HepG2 (cell line): ENCODE data around the gene GMEB2. TPM values are rescaled to one million over a fixed set of nuclear protein-coding genes. Genes with fewer than 3 reads are reported as not detected.

Source experiments
- CEBPB ChIP-seq: IDR thresholded peaks from 2 replicates; pipeline ENCODE4 v1.6.1; 2011; ENCODE audit warnings: low read depth, low read length, improper control_type of control experiment, borderline replicate concordance
- HNRNPLL ChIP-seq: fragments of 200-400 bp; formaldehyde crosslinking; IDR thresholded peaks from 2 replicates; pipeline ENCODE4 v1.6.1; 2017; ENCODE audit warnings: mild to moderate bottlenecking, low read depth, low read length; ENCODE audit not compliant: poor library complexity, severe bottlenecking
- HOXD1 ChIP-seq: sonication (generic); formaldehyde crosslinking; IDR thresholded peaks from 2 replicates; pipeline ENCODE4 v1.5.0; 2020; ENCODE audit warnings: missing genetic modification reagents
- ISL2 ChIP-seq: sonication (generic); formaldehyde crosslinking; IDR thresholded peaks from 2 replicates; pipeline ENCODE4 v1.5.0; 2020; ENCODE audit warnings: missing genetic modification reagents
- KDM6A ChIP-seq: IDR thresholded peaks from 2 replicates; pipeline ENCODE4 v1.6.1; 2016; ENCODE audit warnings: low read depth
- MBNL3 ChIP-seq: fragments of 250-450 bp; sonication (Bioruptor Pico); conservative IDR thresholded peaks from 2 replicates; pipeline ENCODE4 v1.8.0; 2022; ENCODE audit warnings: mild to moderate bottlenecking, inconsistent platforms
- MYC ChIP-seq: sonication (generic); formaldehyde crosslinking; IDR thresholded peaks from 2 replicates; pipeline ENCODE4 v1.9.0; 2021; ENCODE audit warnings: missing genetic modification reagents, borderline replicate concordance
- NFE2 ChIP-seq: sonication (generic); formaldehyde crosslinking; IDR thresholded peaks from 2 replicates; pipeline ENCODE4 v1.4.0; 2020; ENCODE audit warnings: missing genetic modification reagents
- PAF1 ChIP-seq: IDR thresholded peaks from 2 replicates; pipeline ENCODE4 v1.6.1; 2016; ENCODE audit warnings: missing genetic modification reagents, missing compliant biosample characterization
- POGZ ChIP-seq: sonication (generic); formaldehyde crosslinking; IDR thresholded peaks from 2 replicates; pipeline ENCODE4 v1.4.0; 2020; ENCODE audit warnings: mild to moderate bottlenecking, missing genetic modification reagents
- PRPF4 ChIP-seq: fragments of 200-400 bp; formaldehyde crosslinking; IDR thresholded peaks from 2 replicates; pipeline ENCODE4 v1.6.1; 2016; ENCODE audit warnings: low read length, low read depth; ENCODE audit not compliant: poor library complexity, severe bottlenecking
- RFX3 ChIP-seq: IDR thresholded peaks from 2 replicates; pipeline ENCODE4 v1.6.1; 2016; ENCODE audit warnings: missing biosample characterization, missing genetic modification reagents
- SETDB1 ChIP-seq: sonication (generic); formaldehyde crosslinking; IDR thresholded peaks from 2 replicates; pipeline ENCODE4 v1.5.1; 2020; ENCODE audit warnings: missing genetic modification reagents, mild to moderate bottlenecking, borderline replicate concordance
- TAF15 ChIP-seq: fragments of 200-400 bp; formaldehyde crosslinking; IDR thresholded peaks from one replicate; pipeline ENCODE4 v1.6.1; 2018; ENCODE audit warnings: mild to moderate bottlenecking, low read depth, low read length; ENCODE audit not compliant: poor library complexity, severe bottlenecking
- XBP1 ChIP-seq: sonication (generic); formaldehyde crosslinking; IDR thresholded peaks from 2 replicates; pipeline ENCODE4 v1.5.0; 2020; ENCODE audit warnings: missing genetic modification reagents
- YEATS2 ChIP-seq: sonication (generic); formaldehyde crosslinking; IDR thresholded peaks from 2 replicates; pipeline ENCODE4 v1.4.0; 2020; ENCODE audit warnings: missing genetic modification reagents, borderline replicate concordance
- ZNF101 ChIP-seq: sonication (generic); formaldehyde crosslinking; IDR thresholded peaks from 2 replicates; pipeline ENCODE4 v1.4.0; 2020; ENCODE audit warnings: mild to moderate bottlenecking, low read depth, missing genetic modification reagents, borderline replicate concordance
- ZNF251 ChIP-seq: sonication (generic); formaldehyde crosslinking; IDR thresholded peaks from 2 replicates; pipeline ENCODE4 v1.9.0; 2021; ENCODE audit warnings: mild to moderate bottlenecking, missing genetic modification reagents
- ZNF3 ChIP-seq: IDR thresholded peaks from 2 replicates; pipeline ENCODE4 v1.7.0; 2017; ENCODE audit warnings: inconsistent platforms
- ZNF563 ChIP-seq: sonication (generic); formaldehyde crosslinking; IDR thresholded peaks from 2 replicates; pipeline ENCODE4 v1.8.0; 2022; ENCODE audit warnings: mild to moderate bottlenecking, moderate library complexity, missing genetic modification reagents
- ZNF607 ChIP-seq: sonication (generic); formaldehyde crosslinking; IDR thresholded peaks from 2 replicates; pipeline ENCODE4 v1.5.1; 2020; ENCODE audit warnings: missing genetic modification reagents, mild to moderate bottlenecking, borderline replicate concordance
- ZNF773 ChIP-seq: sonication (generic); formaldehyde crosslinking; IDR thresholded peaks from 2 replicates; pipeline ENCODE4 v1.4.0; 2020; ENCODE audit warnings: missing genetic modification reagents, borderline replicate concordance
- ZSCAN20 ChIP-seq: sonication (generic); formaldehyde crosslinking; IDR thresholded peaks from 2 replicates; pipeline ENCODE4 v1.4.0; 2020; ENCODE audit warnings: missing genetic modification reagents, mild to moderate bottlenecking, borderline replicate concordance
- polyA plus RNA-seq, 8 experiments: library from polyadenylated mRNA; depleted of rRNA in 3 of 8; stranded (reverse) in 7 of 8; unstranded in 1 of 8; fragments of >200 nt; fragmentation: Illumina TruSeq in 4 of 8; extraction: Trizol in 4 of 8; gene quantifications; 2 replicates each; pipeline versions ENCODE4 v1.2.1 to v1.2.3, GENCODE V29; 2011 to 2016; ENCODE audit warnings: low read depth in 4 of 8, missing spikeins in 1 of 8, mixed read lengths in 1 of 8; ENCODE audit not compliant: insufficient read depth in 1 of 8
- total RNA-seq, 5 experiments: library from RNA; depleted of rRNA; stranded (reverse); fragments of >200 nt; fragmentation: Illumina TruSeq; extraction: Trizol; gene quantifications; 2 replicates each; pipeline ENCODE4 v1.2.3, GENCODE V29; 2016; ENCODE audit warnings: low read depth in 1 of 5
- TF ChIP-seq, protein P1 (sequence below): IDR thresholded peaks from 2 replicates; pipeline ENCODE4 v1.6.1; 2016; ENCODE audit warnings: low read depth, borderline replicate concordance
- TF ChIP-seq, protein P2 (sequence below): sonication (generic); formaldehyde crosslinking; IDR thresholded peaks from 2 replicates; pipeline ENCODE4 v1.8.0; 2022; ENCODE audit warnings: mild to moderate bottlenecking, missing genetic modification reagents; ENCODE audit not compliant: insufficient replicate concordance
- TF ChIP-seq, protein P3 (sequence below): sonication (generic); formaldehyde crosslinking; IDR thresholded peaks from 2 replicates; pipeline ENCODE4 v1.5.0; 2020; ENCODE audit warnings: missing genetic modification reagents
- TF ChIP-seq, protein P4 (sequence below): sonication (generic); formaldehyde crosslinking; IDR thresholded peaks from 2 replicates; pipeline ENCODE4 v1.8.1; 2023; ENCODE audit warnings: missing genetic modification reagents, mild to moderate bottlenecking, borderline replicate concordance

The GMEB2 gene
- total and polyA plus RNA-seq, 2 of the 13 experiments (the other 11 are each of a cell fraction or from before 2014, with no cell fraction given), result 10.6 to 12.4 TPM

DNA sequence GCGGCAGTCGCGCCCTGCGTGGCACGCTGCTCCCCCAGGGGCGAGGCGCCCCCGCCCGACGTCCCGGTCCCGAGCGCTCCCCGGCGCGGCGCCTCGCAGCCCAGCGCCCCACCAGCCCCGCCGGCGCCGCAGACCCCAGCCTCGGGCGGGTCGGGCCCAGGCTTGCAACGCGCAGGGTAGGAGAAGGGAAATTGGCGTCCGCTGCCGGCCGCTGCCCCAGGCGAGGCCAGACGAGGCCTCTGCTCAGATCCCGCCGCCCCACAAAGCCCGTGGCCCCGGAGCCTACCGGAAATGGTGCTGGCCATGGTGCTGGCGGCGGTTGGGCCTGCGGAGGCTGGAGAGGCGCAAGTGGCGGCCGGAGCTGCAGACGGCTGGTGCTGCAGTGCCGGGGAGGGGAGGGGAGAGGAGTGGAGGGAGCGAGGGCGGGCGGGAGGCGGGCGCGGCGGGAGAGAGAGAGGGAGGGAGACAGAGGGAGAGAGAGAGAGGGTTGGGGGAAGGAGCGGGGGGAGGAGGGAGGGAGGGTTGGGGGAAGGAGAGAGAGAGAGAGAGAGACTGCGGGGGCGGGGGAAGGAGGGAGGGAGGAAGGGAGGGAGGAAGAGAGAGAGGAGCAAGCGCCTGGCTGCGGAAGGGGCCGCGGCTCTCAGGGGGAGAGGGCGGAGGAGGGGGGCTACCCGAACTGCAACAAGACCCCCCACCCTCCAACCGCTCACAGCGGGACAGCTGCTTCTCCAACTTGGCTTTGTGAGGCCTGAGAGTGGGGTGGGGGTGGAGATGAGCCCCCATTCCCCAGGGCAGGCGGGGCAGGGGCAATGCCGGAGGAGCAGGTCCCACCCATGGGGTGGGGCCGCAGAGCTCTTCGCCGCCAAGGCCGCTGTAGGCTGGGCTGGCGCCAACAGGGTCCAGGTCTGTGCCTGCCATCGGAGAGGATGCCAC is 26.4 kb upstream of the GMEB2 start, which contains the start of gene STMN3 (continued):
- peak; percentile 91 for TF ChIP-seq YEATS2 (CRISPR knock-in tag)
- TF ChIP-seq HOXD1, result peak; percentile 98
- peak; percentile 98 for TF ChIP-seq ZSCAN20 (CRISPR knock-in tag)
- peak; percentile 97 for TF ChIP-seq ZNF563 (CRISPR knock-in tag)
- TF ChIP-seq KDM6A, result peak; percentile 76; the same call in 1 of the 2 replicates
- peak; percentile 84 for TF ChIP-seq MYC
- no peak for TF ChIP-seq PAF1 (CRISPR knock-in tag)
- TF ChIP-seq TAF15, result no peak
- TF ChIP-seq, protein P1, sequence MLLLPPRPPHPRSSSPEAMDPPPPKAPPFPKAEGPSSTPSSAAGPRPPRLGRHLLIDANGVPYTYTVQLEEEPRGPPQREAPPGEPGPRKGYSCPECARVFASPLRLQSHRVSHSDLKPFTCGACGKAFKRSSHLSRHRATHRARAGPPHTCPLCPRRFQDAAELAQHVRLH (CRISPR knock-in tag), result peak; percentile 99
- TF ChIP-seq, protein P2, sequence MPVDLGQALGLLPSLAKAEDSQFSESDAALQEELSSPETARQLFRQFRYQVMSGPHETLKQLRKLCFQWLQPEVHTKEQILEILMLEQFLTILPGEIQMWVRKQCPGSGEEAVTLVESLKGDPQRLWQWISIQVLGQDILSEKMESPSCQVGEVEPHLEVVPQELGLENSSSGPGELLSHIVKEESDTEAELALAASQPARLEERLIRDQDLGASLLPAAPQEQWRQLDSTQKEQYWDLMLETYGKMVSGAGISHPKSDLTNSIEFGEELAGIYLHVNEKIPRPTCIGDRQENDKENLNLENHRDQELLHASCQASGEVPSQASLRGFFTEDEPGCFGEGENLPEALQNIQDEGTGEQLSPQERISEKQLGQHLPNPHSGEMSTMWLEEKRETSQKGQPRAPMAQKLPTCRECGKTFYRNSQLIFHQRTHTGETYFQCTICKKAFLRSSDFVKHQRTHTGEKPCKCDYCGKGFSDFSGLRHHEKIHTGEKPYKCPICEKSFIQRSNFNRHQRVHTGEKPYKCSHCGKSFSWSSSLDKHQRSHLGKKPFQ (CRISPR knock-in tag), result peak; percentile 87
- TF ChIP-seq RFX3 (CRISPR knock-in tag), result peak; percentile 63; the same call in 1 of the 2 replicates
- TF ChIP-seq NFE2 (CRISPR knock-in tag), result peak; percentile 74
- TF ChIP-seq MBNL3, result no peak
- peak; percentile 94 for TF ChIP-seq HNRNPLL
- TF ChIP-seq ZNF607 (CRISPR knock-in tag), result peak; percentile 99
- peak; percentile 44; the same call in 1 of the 2 replicates for TF ChIP-seq POGZ (CRISPR knock-in tag)
- peak; percentile 95; the same call in 1 of the 2 replicates for TF ChIP-seq XBP1
- peak; percentile 99 for TF ChIP-seq ZNF773 (CRISPR knock-in tag)
- peak; percentile 84 for TF ChIP-seq ISL2
- no peak for TF ChIP-seq ZNF101
- TF ChIP-seq CEBPB, result no peak
- no peak for TF ChIP-seq PRPF4
- peak; percentile 97 for TF ChIP-seq ZNF251 (CRISPR knock-in tag)
- peak; percentile 76; the same call in 1 of the 2 replicates for TF ChIP-seq ZNF3 (CRISPR knock-in tag)
- TF ChIP-seq, protein P3, sequence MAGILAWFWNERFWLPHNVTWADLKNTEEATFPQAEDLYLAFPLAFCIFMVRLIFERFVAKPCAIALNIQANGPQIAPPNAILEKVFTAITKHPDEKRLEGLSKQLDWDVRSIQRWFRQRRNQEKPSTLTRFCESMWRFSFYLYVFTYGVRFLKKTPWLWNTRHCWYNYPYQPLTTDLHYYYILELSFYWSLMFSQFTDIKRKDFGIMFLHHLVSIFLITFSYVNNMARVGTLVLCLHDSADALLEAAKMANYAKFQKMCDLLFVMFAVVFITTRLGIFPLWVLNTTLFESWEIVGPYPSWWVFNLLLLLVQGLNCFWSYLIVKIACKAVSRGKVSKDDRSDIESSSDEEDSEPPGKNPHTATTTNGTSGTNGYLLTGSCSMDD, result peak; percentile 96
- TF ChIP-seq, protein P4, sequence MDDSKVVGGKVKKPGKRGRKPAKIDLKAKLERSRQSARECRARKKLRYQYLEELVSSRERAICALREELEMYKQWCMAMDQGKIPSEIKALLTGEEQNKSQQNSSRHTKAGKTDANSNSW (CRISPR knock-in tag), result peak; percentile 98
- TF ChIP-seq SETDB1, result no peak; the same call in 1 of the 2 replicates
